Brain microvascular endothelial cell (primary cell): ENCODE measurements around the gene ZNF598.

ENCODE experiments used
- DNase-seq: peaks from one replicate; pipeline ENCODE4 v3.0.0-alpha.2; 2020
- H3K27ac ChIP-seq: fragments of 250-450 bp; sonication (Bioruptor Pico); 2 replicates; pipeline ENCODE4 v1.5.1; 2020; ENCODE audit warnings: mild to moderate bottlenecking, moderate library complexity
- H3K27me3 ChIP-seq: fragments of 250-450 bp; sonication (Bioruptor Pico); replicated peaks from 2 replicates; pipeline ENCODE4 v1.5.1; 2020; ENCODE audit warnings: mild to moderate bottlenecking
- H3K36me3 ChIP-seq: fragments of 250-450 bp; sonication (Bioruptor Pico); replicated peaks from 2 replicates; pipeline ENCODE4 v1.5.1; 2020; ENCODE audit warnings: mild to moderate bottlenecking
- H3K4me3 ChIP-seq: 2 replicates; pipeline ENCODE4 v1.5.1; 2011; ENCODE audit warnings: low read depth, mild to moderate bottlenecking, control low read depth, low read length, moderate library complexity
- CTCF ChIP-seq: IDR thresholded peaks from 2 replicates; pipeline ENCODE4 v1.5.1; 2011; ENCODE audit warnings: low read depth, mild to moderate bottlenecking, moderate library complexity, low read length, control low read depth, inconsistent platforms; ENCODE audit errors: missing control alignments
- in situ Hi-C: cut with HindIII; loops from 2 replicates; pipeline ENCODE4 v1.10.0; 2017; ENCODE audit warnings: low sequenced_read_pairs, low pct_ligation_motif_present

ZNF598 gene

DNA sequence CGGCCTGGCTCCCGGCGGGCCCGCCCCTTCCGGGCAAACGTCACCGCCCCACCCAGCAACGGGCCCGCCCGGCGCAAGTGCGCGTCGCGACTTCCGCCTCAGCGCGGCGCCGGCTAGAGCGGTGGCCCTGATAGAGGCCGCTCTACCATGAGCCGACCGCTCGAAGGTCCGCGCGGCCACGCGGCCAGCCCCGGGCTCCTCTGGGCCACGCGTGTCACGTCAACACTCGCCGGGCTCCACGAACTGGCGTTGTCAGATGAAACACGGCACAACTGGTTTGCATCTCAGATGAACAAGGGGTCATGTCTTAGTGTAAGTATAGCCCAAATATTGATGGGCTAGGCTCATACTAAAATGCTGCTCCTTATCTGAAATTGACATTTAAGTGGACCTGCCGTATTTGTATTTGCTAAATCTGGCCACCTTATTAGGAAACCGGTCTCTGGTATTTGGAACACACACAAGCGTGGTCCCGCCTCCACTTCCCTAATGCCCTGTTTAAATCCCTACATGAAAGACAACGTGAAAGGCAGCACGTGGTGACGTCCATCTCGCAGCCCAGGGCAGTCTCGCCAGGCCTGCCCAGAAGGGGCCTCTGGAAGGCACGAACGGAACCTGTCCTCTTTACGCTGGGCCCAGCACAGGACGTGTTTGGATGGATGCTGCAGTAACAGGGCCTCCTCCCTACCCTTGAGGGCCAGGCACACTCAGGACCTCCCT is at the start of gene ZNF598:
Gene ZNF598, minus strand, starts transcription at position 31 of the 720 bp plus-strand sequence.
- peak; percentile 51 for DNase-seq
- in situ Hi-C loops = no loop called here

DNA sequence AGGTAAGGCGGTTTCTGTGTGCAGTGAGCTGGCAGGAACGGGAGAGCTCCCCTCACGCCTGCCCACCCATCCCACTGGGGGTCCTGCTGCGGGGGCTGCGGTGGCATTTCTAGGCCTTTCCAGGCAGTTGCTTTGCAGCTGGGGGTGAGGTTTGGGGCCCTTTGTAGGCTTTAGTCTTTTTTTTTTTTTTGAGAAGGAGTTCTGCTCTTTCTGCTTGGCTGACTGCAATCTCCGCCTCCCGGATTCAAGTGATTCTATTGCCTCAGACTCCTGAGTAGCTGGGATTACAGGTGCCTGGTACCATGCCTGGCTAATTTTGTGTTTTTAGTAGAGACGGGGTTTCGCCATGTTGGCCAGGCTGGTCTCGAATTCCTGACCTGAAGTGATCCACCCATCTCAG is 49.3 kb upstream of the ZNF598 start:
- Histone ChIP-seq H3K27ac (no peak overlapping the region), H3K36me3 (peaks cover 53% of the 10 kb centered on the region), H3K4me3 (no peak overlapping the region), H3K27me3 (no peaks in the 10 kb centered on the region)
- TF ChIP-seq CTCF = no peak
- no peak for DNase-seq
- in situ Hi-C loops = no loop called here

More for the DNA sequence above, at the start of gene ZNF598:
- H3K4me3 ChIP-seq = peak within 1 kb of the TSS; percentile 81
- H3K27me3 ChIP-seq = no peaks in the 10 kb centered on the region
- H3K27ac ChIP-seq = peak within 1 kb of the TSS; percentile 92
- no peaks in the 10 kb centered on the region for H3K36me3 ChIP-seq
- TF ChIP-seq CTCF = no peak

DNA sequence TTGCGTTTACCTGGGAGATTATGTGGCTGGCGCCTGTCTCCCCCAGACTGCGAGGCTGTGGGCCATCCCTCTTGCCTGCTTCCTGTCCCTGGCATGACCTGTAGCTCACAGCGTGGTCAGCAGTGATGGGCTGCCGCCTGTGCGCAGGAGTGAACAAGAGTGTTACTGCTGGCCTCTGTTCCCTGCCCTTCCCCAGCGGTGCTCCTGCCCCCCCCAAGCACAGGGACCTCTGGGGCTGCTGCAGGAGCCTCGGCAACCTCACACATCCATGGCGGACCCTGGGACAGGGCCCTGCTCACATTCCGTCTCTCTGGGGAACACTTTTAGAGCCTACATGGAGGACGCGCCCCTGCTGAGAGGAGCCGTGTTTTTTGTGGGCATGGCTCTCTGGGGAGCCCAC is 48.8 kb upstream of the ZNF598 start:
- Histone ChIP-seq H3K4me3 (no peak overlapping the region), H3K36me3 (peaks cover 53% of the 10 kb centered on the region)
- no peak for TF ChIP-seq CTCF

GRCh38 chr16:2057438-2057837 is 47.8 kb upstream of the ZNF598 start:
- in situ Hi-C loops = no loop called here
- Histone ChIP-seq H3K4me3 (no peak overlapping the region), H3K27ac (no peak overlapping the region), H3K27me3 (no peaks in the 10 kb centered on the region), H3K36me3 (peaks cover 62% of the 10 kb centered on the region)
- TF ChIP-seq CTCF = no peak
- no peak for DNase-seq

More for the DNA sequence above, 48.8 kb upstream of the ZNF598 start:
- no peak for DNase-seq
- no peak overlapping the region for H3K27ac ChIP-seq
- in situ Hi-C loops = no loop called here
- H3K27me3 ChIP-seq = no peaks in the 10 kb centered on the region

DNA sequence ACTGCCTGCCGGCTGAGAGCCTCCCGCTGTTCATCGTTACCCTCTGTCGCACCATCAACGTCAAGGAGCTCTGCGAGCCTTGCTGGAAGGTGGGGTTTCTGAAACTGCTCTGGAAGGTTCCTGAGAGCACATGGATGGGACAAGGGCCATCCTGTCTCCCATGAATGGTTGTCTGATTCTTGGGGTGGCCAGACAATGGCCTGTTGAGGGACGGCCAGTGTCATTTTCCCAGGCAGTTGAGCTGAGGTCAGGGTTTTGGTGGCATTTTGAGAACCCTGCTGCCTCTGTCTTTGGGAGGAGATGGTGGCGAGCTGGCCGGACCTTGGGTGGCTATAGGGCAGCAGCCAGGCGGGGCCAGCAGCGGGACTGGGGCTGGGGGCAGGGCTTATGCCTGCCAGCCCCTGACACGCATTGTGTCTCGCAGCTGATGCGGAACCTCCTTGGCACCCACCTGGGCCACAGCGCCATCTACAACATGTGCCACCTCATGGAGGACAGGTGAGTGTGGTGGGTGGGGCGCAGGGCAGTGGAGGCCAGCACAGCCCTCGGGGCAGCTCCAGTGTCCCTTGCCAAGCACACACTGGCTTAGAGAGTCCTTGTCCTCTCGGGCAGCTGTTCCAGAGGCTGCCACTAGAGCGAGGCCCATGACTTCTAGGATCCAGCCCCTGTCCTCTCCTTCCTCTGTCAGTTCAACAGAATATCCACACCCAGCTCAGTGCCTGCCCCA is 47.2 kb upstream of the ZNF598 start:
- Histone ChIP-seq H3K4me3 (no peak overlapping the region), H3K36me3 (peaks cover 67% of the 10 kb centered on the region), H3K27ac (no peak overlapping the region), H3K27me3 (no peaks in the 10 kb centered on the region)
- peak; percentile 46 for TF ChIP-seq CTCF
- in situ Hi-C loops = no loop called here
- DNase-seq = no peak
